AG09309 (cell line): ENCODE measurements around the gene PSMD11.

Experiments used
- DNase-seq: peaks from one replicate; pipeline ENCODE4 v3.0.0-alpha.2; 2010; ENCODE audit warnings: low read depth
- H3K4me3 ChIP-seq: 2 replicates; pipeline ENCODE4 v1.5.1; 2011; ENCODE audit warnings: mild to moderate bottlenecking, low read depth, low read length, moderate library complexity; ENCODE audit not compliant: control insufficient read depth
- TF ChIP-seq, protein P1 (sequence below): IDR thresholded peaks from 2 replicates; pipeline ENCODE4 v1.5.1; 2011; ENCODE audit warnings: mild to moderate bottlenecking, low read depth, low read length, inconsistent platforms; ENCODE audit not compliant: insufficient read depth, control insufficient read depth; ENCODE audit errors: missing control alignments

Gene PSMD11

DNA sequence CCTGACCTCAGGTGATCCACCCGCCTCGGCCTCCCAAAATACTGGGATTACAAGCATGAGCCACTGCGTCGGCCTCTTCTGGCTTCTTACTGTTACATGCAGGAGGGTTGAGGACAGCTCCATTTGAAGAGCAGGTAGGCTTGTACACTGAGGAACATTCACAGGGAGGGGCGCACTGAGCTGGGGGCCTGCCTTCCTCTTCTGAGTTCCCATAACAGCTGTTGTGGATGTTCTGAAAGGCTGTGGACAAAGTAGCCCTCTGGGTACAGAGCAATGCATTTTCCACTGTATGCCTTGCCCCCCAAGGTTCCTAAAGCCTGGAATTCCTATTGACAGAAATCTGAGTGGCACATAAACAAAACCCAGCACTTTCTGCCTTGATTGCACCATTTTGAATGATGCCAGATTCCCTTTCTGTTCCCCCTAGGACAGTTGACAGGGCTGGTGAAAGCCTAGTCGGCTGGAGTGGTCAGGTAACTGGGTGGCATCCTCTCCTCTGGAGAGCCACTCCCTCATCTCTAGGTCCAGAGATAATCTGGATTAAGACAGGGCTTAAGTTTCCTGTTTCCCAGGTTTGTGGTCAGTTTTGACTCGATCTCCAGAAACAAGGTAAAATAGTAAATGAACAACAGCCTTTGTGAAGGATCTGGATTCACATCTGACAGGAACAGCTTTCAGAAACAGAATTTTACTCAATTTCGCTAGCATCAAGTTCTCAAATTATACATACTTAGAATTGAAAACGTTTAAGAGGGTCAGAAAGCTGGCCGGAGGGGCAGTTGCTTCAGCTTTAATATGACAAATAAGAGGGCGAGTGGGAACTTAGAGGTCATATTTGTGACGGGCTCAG lies 41.2 kb downstream of the PSMD11 start:
- no peak overlapping the region for H3K4me3 ChIP-seq
- TF ChIP-seq, protein P1, sequence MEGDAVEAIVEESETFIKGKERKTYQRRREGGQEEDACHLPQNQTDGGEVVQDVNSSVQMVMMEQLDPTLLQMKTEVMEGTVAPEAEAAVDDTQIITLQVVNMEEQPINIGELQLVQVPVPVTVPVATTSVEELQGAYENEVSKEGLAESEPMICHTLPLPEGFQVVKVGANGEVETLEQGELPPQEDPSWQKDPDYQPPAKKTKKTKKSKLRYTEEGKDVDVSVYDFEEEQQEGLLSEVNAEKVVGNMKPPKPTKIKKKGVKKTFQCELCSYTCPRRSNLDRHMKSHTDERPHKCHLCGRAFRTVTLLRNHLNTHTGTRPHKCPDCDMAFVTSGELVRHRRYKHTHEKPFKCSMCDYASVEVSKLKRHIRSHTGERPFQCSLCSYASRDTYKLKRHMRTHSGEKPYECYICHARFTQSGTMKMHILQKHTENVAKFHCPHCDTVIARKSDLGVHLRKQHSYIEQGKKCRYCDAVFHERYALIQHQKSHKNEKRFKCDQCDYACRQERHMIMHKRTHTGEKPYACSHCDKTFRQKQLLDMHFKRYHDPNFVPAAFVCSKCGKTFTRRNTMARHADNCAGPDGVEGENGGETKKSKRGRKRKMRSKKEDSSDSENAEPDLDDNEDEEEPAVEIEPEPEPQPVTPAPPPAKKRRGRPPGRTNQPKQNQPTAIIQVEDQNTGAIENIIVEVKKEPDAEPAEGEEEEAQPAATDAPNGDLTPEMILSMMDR = no peak
- DNase-seq = no peak

DNA sequence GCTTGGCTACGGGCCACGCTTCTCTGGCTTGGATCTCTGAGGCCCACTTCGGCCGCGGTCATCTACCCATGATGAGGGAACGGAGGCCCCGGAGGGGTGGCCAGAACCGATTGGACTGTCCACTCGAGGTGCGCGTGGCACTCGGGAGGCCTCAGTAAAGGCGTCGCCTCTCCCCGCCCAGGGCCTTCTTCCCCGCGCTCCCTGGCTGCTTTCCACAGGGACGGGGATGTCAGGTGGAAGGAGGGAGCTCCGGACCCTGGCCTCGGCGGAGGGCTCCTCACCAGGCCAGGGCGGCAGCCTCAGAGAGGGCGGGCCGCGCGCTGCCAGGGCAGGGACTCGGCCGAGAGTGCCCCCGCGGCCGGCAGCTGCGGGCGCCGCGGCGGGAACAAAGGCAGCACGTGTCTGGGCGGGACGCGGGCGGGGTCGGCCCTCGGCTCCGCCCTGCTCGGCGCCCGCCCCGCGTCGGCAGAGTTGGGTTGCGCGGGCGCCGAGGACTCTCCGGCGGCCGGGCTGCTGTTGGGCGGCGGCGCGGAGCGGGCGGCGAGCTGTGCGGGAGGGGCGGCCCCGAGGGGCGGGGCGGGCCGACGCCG lies 41.9 kb downstream of the PSMD11 start:
- TF ChIP-seq, protein P1 = no peak
- no peak for DNase-seq
- H3K4me3 ChIP-seq = peak overlapping the region; percentile 37

DNA sequence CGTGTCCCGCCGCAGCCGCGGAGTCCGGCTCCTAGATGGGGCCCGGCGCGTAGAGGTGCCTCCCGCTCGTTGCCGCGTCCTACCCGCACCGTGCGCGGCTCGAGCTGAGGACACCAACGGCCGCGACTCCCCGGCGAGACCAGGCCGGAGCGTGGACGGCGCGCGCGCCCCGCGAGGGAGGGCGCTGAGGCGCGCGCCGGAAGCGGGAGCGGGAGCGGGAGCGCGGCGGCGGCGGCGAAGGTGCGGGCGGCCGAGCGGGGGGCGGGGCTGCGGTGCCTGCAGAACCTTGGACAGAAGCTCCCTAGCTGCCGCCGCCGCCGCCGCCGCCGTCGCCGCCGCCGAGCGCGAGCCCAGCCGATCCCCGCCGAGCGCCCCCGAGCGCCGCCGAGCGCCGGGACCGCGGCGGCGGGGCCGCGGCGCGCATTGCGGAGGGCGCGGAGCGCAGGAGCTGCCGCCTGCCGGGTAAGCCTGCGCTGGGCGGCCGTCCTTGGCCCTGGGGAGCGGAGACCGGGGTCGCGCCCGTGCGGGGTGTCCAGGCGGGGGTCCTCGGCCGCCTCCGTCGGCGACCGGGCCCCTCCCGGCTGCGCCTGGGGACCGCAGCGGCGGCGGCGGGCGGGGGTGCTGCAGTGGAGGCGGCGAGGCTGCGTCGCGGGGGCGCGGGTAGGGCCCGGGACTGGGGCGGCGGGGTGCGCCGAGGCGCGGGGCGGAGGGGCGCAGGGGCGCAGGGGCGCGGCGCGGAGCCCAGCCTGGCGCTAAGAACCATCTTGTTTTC lies 42.6 kb downstream of the PSMD11 start, which contains the start of gene CDK5R1:
Gene CDK5R1, plus strand, starts transcription at position 293 of the 772 bp plus-strand sequence. CDS start 628 bp downstream, outside the sequence.
- no peak for DNase-seq
- TF ChIP-seq, protein P1 = no peak
- H3K4me3 ChIP-seq = peak within 1 kb of the TSS; percentile 47

DNA sequence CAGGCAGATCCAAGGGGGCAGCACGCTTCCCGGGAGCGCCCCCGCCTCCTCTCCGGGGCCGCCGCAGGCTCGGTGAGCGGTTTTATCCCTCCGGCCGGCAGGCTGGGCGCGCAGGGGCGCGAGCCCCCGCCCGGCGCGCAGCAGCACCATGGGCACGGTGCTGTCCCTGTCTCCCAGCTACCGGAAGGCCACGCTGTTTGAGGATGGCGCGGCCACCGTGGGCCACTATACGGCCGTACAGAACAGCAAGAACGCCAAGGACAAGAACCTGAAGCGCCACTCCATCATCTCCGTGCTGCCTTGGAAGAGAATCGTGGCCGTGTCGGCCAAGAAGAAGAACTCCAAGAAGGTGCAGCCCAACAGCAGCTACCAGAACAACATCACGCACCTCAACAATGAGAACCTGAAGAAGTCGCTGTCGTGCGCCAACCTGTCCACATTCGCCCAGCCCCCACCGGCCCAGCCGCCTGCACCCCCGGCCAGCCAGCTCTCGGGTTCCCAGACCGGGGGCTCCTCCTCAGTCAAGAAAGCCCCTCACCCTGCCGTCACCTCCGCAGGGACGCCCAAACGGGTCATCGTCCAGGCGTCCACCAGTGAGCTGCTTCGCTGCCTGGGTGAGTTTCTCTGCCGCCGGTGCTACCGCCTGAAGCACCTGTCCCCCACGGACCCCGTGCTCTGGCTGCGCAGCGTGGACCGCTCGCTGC lies 43.3 kb downstream of the PSMD11 start:
- no peak for DNase-seq
- H3K4me3 ChIP-seq = peak overlapping the region; percentile 47
- TF ChIP-seq, protein P1 = no peak

DNA sequence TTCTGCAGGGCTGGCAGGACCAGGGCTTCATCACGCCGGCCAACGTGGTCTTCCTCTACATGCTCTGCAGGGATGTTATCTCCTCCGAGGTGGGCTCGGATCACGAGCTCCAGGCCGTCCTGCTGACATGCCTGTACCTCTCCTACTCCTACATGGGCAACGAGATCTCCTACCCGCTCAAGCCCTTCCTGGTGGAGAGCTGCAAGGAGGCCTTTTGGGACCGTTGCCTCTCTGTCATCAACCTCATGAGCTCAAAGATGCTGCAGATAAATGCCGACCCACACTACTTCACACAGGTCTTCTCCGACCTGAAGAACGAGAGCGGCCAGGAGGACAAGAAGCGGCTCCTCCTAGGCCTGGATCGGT lies 43.9 kb downstream of the PSMD11 start:
- no peak overlapping the region for H3K4me3 ChIP-seq
- TF ChIP-seq, protein P1 = no peak
- no peak for DNase-seq

DNA sequence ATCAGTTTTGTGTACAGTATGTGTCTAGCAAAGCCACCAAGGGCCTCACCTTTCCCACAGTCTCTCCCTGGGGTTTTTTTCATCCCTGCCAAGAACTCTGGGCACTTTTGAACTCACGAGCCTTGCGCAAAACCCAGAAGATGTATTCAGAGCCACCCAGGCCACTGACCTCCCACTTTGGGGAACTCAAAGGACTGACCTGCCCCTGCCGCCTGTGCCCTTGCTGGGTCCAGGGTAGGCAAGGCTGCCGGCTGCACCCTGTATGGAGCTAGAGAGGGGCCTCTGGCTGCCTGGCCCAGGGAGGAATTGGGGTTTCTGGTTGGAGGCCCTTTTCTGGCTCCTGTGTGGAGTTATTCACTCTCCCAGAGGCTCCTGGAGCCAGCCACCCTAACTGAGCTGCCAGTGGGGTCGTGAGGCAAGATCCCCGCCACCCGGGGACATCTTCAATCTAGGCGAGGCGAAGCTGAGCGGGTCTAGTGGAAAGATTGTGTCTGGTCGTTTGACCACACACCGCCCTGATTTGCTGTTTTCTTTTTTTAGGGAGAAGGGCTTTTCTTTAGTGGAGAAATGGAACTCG lies 44.4 kb downstream of the PSMD11 start:
- H3K4me3 ChIP-seq = no peak overlapping the region
- TF ChIP-seq, protein P1 = no peak
- DNase-seq = no peak
